Immature natural killer cell (primary cell): ENCODE results near the gene SLC9A5. TPM values are rescaled to one million over a fixed set of nuclear protein-coding genes. Genes with fewer than 3 reads are reported as not detected.
A peak's percentile ranks its signal among the peaks of the same experiment; 100 is the strongest.

Experiments used
- DNase-seq, 3 donors: peaks; one replicate each; pipeline ENCODE4 v3.0.0; 2022; ENCODE audit warnings: mixed read lengths in 1 of 3
- H3K27ac Mint-ChIP-seq, 6 donors: one replicate each; pipeline ENCODE4 v1.8.0; 2020; ENCODE audit warnings: mixed read lengths in 6 of 6, mild to moderate bottlenecking in 5 of 6, inconsistent platforms in 4 of 6, moderate library complexity in 3 of 6
- H3K27me3 Mint-ChIP-seq, 3 donors: one replicate each; pipeline ENCODE4 v1.8.0; 2020 to 2021; ENCODE audit warnings: low read depth in 3 of 3, mild to moderate bottlenecking in 3 of 3, mixed read lengths in 3 of 3, moderate library complexity in 3 of 3, inconsistent platforms in 1 of 3
- H3K36me3 Mint-ChIP-seq, 3 donors: one replicate each; pipeline ENCODE4 v1.8.0; 2020; ENCODE audit warnings: mixed read lengths in 3 of 3, inconsistent platforms in 2 of 3, mild to moderate bottlenecking in 2 of 3
- H3K4me1 Mint-ChIP-seq, 2 donors: one replicate each; pipeline ENCODE4 v1.8.0; 2020; ENCODE audit warnings: inconsistent platforms in 2 of 2, mild to moderate bottlenecking in 2 of 2, mixed read lengths in 2 of 2, moderate library complexity in 1 of 2
- H3K4me3 Mint-ChIP-seq, 5 donors: one replicate each; pipeline ENCODE4 v1.8.0; 2020; ENCODE audit warnings: mild to moderate bottlenecking in 5 of 5, mixed read lengths in 5 of 5, inconsistent platforms in 3 of 5, moderate library complexity in 3 of 5
- H3K9me3 Mint-ChIP-seq, 6 donors: one replicate each; pipeline ENCODE4 v1.8.0; 2020; ENCODE audit warnings: mild to moderate bottlenecking in 6 of 6, mixed read lengths in 6 of 6, inconsistent platforms in 4 of 6, moderate library complexity in 3 of 6
- polyA plus RNA-seq, 3 donors: library from polyadenylated mRNA; unstranded; fragments of 300-500 nt; fragmentation: Illumina TruSeq; gene quantifications; one replicate each; pipeline ENCODE4 v1.2.3, GENCODE V29; 2021

SLC9A5 gene
- polyA plus RNA-seq, 3 donors from 2014 or later = 0.46 TPM; not detected in 2

DNA sequence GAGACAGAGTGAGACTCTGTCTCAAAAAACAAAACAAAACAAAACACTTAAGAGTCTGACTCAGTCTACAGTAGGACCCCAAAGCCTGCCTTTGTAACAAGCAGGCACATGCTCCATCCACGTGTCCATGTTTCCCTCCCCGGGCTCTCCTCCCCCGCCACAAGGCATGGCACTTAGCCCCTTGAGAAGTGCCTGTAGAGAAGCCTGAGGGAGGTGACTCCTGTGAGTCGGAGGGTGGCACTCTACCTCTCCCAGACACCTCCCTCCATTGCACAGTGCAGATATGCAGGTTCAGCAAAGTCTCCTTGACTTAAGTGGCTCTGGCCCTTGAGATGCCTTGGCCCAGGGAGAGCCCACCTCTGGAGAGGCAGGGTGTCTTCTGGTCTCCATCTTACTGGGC lies 8.3 kb upstream of the SLC9A5 start:
- Mint-ChIP-seq H3K27ac (peak overlapping the region in 1 of 6 donors; percentile 11), H3K27me3 (peaks cover 2 to 5% (median 4%) of the 10 kb centered on the region in 3 donors), H3K36me3 (peaks cover 5 to 19% (median 6%) of the 10 kb centered on the region in 3 donors), H3K4me3 (no peak overlapping the region), H3K9me3 (no peaks in the 10 kb centered on the region), H3K4me1 (peaks cover 35 to 37% of the 10 kb centered on the region in 2 donors)
- no peak for DNase-seq

DNA sequence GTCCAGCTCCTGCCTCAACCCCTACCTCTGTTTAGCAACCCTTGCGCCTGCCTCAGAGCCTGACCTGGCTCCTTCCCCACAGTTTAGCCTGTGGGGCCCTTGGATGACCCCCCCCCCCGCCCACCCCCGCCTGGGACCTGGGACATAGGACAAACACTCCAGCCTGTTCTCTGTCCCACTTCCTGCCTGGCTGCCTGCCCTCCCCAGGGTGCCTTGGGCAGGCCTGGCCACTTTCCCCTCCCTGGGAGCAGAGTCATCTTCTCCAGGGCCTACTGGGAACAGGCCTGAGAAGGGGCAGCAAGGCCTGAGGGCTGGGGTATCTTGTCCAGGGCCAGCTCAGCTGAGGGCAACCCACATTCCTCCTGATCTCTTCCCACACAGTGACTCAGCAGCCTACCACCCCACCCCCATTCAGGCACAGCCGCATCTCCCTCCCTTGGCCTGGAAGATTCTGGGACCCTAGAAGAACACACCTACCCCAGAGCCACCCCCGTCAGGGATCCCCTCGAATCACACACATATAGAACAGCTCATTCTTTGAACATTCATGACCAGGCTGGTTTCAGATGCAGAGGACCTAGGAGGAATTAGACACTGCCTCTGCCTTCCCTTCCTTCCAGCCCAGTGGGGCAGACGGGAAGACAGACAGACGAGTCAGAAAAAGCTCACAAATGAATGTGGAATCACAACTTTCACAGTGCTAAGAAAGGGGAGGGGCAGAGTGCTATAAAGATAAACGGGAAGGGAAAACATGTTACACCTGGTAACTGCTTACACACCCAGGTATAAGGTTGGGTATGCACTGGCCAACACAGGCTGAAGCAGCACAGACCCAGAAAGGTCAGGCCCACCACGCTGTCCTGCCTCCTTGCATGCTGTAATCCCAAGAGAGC lies 7.5 kb upstream of the SLC9A5 start:
- H3K9me3 Mint-ChIP-seq = no peaks in the 10 kb centered on the region
- no peak overlapping the region for H3K4me3 Mint-ChIP-seq
- no peak for DNase-seq
- H3K36me3 Mint-ChIP-seq = peaks cover 1 to 16% (median 2%) of the 10 kb centered on the region in 3 donors
- peaks cover 2 to 4% (median 3%) of the 10 kb centered on the region in 3 donors for H3K27me3 Mint-ChIP-seq
- peak overlapping the region in 2 of 6 donors; percentile 28 to 78 for H3K27ac Mint-ChIP-seq
- peaks cover 38 to 40% of the 10 kb centered on the region in 2 donors for H3K4me1 Mint-ChIP-seq

DNA sequence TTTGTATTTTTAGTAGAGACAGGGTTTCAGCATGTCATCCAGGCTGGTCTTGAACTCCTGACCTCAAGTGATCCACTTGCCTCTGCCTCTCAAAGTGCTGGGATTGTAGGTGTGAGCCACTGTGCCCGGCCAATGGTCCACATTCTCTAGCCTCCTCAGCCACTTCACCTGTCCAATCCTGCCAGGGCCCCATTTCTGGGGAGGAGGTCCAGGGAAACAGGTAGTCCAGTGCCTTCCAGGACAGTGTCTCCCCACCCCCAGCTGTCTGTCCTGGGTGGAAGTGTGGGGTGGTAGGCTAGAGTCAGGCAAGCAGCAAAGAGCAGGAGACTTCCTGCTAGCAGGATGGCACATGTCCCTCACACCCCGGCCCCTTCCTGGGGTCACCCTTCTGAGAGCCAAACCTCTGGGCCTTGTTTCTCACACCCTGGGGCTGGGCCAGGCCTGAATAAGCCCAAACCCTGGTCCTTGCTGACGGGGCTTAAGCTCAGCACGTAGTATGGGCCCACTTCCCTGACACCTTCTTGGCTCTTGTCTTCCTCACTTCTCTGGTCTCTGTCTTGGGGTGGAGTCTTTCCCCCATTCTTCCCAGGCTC lies 6.5 kb upstream of the SLC9A5 start:
- no peak overlapping the region for H3K4me3 Mint-ChIP-seq
- no peaks in the 10 kb centered on the region for H3K9me3 Mint-ChIP-seq
- DNase-seq = no peak
- H3K4me1 Mint-ChIP-seq = peaks cover 39 to 40% of the 10 kb centered on the region in 2 donors
- peaks cover 0 to 12% (median 0%) of the 10 kb centered on the region in 3 donors for H3K36me3 Mint-ChIP-seq
- H3K27me3 Mint-ChIP-seq = peaks cover 2% of the 10 kb centered on the region in 3 donors
- peak overlapping the region; percentile 32 to 71 (median 56) for H3K27ac Mint-ChIP-seq

DNA sequence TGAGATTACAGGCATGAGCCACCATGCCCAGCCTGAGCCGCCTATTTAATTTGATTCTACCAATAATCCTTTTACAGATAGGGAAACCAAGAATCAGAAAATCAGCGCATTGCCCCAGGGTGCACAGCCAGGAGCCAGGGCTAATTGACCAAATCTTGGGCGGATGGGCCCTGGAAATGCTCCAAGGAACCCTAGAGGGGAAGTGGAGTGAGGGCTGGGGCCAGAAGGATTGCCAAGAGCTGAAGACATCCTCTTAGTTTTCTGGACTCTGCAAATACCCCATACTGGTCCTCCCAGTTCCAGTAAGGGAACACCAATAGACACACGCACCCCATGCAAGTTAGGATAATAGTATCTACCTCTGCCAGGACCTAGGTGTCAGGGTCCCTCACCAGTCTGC lies 5.3 kb upstream of the SLC9A5 start:
- Mint-ChIP-seq H3K9me3 (no peaks in the 10 kb centered on the region), H3K27me3 (peaks cover 2 to 8% (median 6%) of the 10 kb centered on the region in 3 donors), H3K36me3 (peaks cover 0 to 2% (median 0%) of the 10 kb centered on the region in 3 donors), H3K4me3 (no peak overlapping the region), H3K27ac (peak overlapping the region in 5 of 6 donors; percentile 69 to 93 (median 89)), H3K4me1 (peaks cover 49 to 50% of the 10 kb centered on the region in 2 donors)
- DNase-seq = no peak

GRCh38 chr16:67244387-67245185 lies 4.2 kb upstream of the SLC9A5 start:
- Mint-ChIP-seq H3K4me1 (peaks cover 52 to 56% of the 10 kb centered on the region in 2 donors), H3K27ac (peak overlapping the region; percentile 88 to 93 (median 90)), H3K27me3 (peaks cover 2 to 10% (median 9%) of the 10 kb centered on the region in 3 donors), H3K4me3 (peak overlapping the region; percentile 69 to 95 (median 83)), H3K9me3 (no peaks in the 10 kb centered on the region), H3K36me3 (no peaks in the 10 kb centered on the region)
- peak; percentile 54 to 61 (median 55) for DNase-seq

DNA sequence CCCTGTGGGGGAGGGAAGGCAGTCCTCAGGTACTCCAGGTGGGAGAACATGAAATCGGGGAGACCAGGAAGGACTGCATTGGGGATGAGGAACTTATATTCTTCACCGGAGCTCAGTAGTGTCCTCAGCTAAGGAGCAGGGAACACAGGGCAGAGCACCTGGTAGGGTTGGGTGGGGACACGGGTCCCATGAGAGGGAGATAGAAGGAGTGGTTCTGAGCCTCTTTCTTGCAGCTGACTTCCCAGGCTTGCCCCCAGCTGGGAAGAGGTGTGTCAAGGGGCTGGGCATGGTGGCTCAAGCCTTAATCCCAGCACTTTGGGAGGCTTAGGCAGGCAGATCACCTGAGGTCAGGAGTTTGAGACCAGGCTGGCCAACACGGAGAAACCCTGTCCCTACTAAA lies 3.6 kb upstream of the SLC9A5 start:
- no peak for DNase-seq
- no peaks in the 10 kb centered on the region for H3K9me3 Mint-ChIP-seq
- peak overlapping the region; percentile 88 to 93 (median 90) for H3K27ac Mint-ChIP-seq
- no peaks in the 10 kb centered on the region for H3K36me3 Mint-ChIP-seq
- peaks cover 54 to 55% of the 10 kb centered on the region in 2 donors for H3K4me1 Mint-ChIP-seq
- H3K4me3 Mint-ChIP-seq = peak overlapping the region; percentile 69 to 95 (median 83)
- H3K27me3 Mint-ChIP-seq = peaks cover 5 to 16% (median 10%) of the 10 kb centered on the region in 3 donors

DNA sequence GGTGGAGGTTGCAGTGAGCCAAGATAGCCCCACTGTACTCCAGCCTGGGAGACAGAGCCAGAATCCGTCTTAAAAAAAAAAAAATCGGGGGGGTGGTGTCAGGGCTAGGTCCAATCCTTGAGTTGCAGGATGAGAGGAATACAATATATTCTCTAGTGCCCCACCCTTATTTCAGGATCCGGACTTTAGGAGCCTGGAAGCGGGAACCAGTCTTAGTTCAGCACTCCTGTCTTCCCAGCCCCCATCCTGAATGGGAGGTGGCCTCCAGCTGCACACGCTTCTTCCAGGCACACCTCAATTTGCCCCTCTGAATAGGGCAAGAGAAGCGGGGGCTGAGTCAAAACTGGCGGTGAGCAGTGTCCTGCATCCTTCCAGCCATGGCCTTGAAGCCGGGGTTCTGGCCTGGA lies 3.1 kb upstream of the SLC9A5 start:
- peaks cover 7 to 16% (median 10%) of the 10 kb centered on the region in 3 donors for H3K27me3 Mint-ChIP-seq
- H3K9me3 Mint-ChIP-seq = no peaks in the 10 kb centered on the region
- peaks cover 55% of the 10 kb centered on the region in 2 donors for H3K4me1 Mint-ChIP-seq
- H3K4me3 Mint-ChIP-seq = peak overlapping the region; percentile 69 to 95 (median 83)
- H3K36me3 Mint-ChIP-seq = no peaks in the 10 kb centered on the region
- peak in 1 of 3 donors; percentile 14 for DNase-seq
- peak overlapping the region in 5 of 6 donors; percentile 88 to 93 (median 90) for H3K27ac Mint-ChIP-seq

DNA sequence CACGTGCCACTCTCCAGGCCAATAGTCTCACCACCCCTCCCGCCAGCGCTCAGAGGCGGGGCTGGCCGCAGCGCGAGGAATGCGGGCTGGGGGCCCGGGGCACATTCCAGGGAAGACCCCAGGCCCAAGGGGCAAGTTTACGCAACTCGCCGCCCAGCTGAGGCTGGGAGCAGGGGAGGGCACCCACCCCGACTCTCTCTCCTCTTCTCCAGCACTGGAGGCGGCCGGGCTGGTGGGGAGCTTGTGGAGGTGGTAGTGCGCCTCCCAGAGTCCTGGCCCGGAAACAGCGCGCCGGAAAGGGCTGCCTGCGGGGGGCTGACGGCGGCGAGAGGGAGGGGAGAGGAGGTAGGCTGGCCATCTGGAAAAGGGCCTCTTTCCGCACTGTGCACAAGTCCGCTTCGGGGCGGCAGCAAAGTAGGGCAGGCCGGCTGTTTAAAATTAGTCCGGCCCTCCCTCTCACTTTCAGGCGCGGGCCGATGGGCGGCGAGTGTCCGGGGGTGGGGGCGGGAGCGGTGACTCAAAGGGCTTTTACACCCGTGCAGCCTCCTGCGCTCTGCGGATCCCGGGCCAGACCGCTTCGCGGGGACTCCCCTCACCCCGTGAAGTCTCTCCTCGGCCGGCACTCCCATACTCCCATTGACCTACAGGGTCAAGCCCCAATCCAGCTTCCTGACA lies 2.6 kb upstream of the SLC9A5 start:
- no peaks in the 10 kb centered on the region for H3K36me3 Mint-ChIP-seq
- peak overlapping the region; percentile 71 to 92 (median 87) for H3K27ac Mint-ChIP-seq
- peak; percentile 42 to 58 (median 57) for DNase-seq
- no peaks in the 10 kb centered on the region for H3K9me3 Mint-ChIP-seq
- H3K4me3 Mint-ChIP-seq = peak overlapping the region; percentile 83 to 95 (median 95)
- peaks cover 7 to 16% (median 10%) of the 10 kb centered on the region in 3 donors for H3K27me3 Mint-ChIP-seq
- peaks cover 54 to 55% of the 10 kb centered on the region in 2 donors for H3K4me1 Mint-ChIP-seq

DNA sequence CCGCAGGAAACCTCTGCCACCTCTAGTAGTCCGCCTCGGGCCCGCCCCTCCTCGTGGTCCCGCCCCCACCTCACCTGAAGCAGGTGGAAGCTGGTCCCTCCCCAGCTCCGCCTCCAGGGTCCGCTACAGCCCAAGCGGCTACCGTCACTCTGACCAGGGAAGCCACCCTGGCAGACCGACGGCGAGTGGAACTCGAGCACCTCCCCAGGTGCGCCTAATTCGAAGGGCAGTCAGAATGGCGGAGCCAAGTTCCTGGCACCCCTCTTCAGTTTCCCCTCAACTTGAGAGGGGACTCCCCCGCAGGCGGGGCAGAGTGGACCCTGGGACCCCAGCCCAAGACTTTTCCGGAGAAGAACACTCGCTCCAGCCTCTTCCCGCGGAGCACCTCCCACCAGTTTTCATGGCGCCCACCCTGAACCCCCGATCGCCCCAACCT lies 2.0 kb upstream of the SLC9A5 start:
- Mint-ChIP-seq H3K27ac (peak overlapping the region; percentile 71 to 91 (median 84)), H3K4me3 (peak overlapping the region; percentile 83 to 95 (median 95)), H3K27me3 (peaks cover 7 to 16% (median 11%) of the 10 kb centered on the region in 3 donors), H3K4me1 (peaks cover 50 to 55% of the 10 kb centered on the region in 2 donors), H3K36me3 (no peaks in the 10 kb centered on the region), H3K9me3 (no peaks in the 10 kb centered on the region)
- DNase-seq = peak in 1 of 3 donors; percentile 25

GRCh38 chr16:67247192-67248072 lies 1.3 kb upstream of the SLC9A5 start, which contains the start of gene FHOD1:
Gene FHOD1 (minus strand): TSS chr16:67247481. CDS start chr16:67247410, 71 bp downstream.
- Mint-ChIP-seq H3K27me3 (peaks cover 7 to 16% (median 14%) of the 10 kb centered on the region in 3 donors), H3K4me3 (peak within 1 kb of the TSS; percentile 83 to 95 (median 95)), H3K36me3 (no peaks in the 10 kb centered on the region), H3K27ac (peak within 1 kb of the TSS; percentile 81 to 91 (median 88)), H3K9me3 (no peaks in the 10 kb centered on the region), H3K4me1 (peaks cover 49 to 54% of the 10 kb centered on the region in 2 donors)
- peak; percentile 97 to 99 (median 98) for DNase-seq

DNA sequence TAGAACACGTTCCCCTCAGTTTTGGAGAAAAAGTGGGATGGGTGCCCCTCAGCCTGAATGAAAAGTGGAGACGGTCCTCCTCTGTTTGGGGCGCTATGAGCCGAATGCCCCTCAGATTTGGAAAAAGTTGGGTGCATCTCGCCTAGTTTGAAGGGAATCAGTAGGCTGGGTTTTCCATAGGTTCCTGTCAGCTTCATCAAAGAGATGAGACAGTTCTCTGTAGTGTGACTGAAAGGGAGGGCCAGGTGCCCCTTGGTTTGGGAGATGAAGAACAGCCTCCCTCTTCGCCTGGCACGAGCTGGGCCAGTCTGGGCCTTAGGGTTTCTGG lies 742 bp upstream of the SLC9A5 start:
- H3K4me3 Mint-ChIP-seq = peak overlapping the region; percentile 83 to 95 (median 95)
- DNase-seq = no peak
- no peaks in the 10 kb centered on the region for H3K9me3 Mint-ChIP-seq
- H3K36me3 Mint-ChIP-seq = no peaks in the 10 kb centered on the region
- H3K27ac Mint-ChIP-seq = peak overlapping the region; percentile 81 to 91 (median 87)
- H3K27me3 Mint-ChIP-seq = peaks cover 7 to 19% (median 16%) of the 10 kb centered on the region in 3 donors
- peaks cover 46 to 49% of the 10 kb centered on the region in 2 donors for H3K4me1 Mint-ChIP-seq
